DMS 273 treated with DMSO at 0.1 percent for 48 hours (cell line): ENCODE results near the gene TPMT.
"Not testable (repeated sequence)": the region's sequence is repeated elsewhere in the genome, so short reads cannot be mapped to it uniquely, and the experiment has no call there.

ENCODE experiments used
- DNase-seq: peaks from one replicate; lab custom pipeline; 2025; lab: John Stamatoyannopoulos, UW

TPMT gene

DNA sequence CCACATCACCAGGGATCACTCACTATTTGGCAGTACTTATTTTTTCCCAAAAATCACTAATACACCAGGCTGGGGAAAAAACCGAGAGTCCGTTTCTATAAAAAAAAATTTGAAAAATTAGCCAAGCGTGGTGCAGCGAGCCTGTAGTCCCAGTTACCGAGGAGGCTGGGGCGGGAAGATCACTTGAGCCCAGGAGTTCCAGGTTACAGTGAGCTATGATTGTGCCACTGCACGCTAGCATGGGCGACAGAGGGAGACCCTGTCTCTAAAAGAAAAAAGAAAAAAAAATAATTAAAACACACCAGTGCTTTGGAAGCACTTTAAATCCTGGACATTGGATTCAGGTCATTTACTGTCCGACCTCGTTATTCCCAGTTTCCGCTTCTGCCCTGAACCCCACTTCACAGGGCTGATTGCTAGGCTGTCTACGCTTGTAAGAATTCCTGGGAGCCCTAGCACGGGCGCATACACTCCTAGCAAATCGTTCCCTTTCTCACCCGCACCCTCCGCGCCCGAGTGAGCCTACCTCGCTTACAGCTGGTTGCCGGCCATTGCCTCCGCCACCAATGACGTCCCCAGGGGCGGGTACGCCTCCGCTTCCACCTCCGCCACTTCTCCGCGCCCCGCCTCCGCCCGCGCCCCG lies at the start of gene TPMT:
TSS of gene TPMT (minus strand) at position 571 of the 643 bp plus-strand sequence. CDS start 5,950 bp downstream, outside the sequence.
- DNase-seq: no peak

DNA sequence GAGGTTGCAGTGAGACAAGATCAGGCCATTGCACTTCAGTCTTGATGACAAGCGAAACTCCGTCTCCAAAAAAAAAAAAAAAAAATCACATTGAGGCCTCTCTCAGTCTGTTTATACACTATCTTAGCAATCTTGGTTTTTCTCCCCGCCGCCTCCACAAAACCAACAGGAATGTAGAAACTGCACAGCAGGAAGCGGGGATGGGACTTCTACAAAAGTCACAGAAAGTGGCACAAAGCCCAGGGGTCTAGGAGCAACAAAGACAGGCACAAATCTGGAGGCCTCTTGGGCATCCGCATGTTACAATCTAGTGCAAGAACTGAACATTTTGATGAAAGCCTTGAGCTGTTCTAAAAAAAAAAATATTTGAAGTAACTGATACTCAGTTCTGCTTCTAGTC lies 48.9 kb upstream of the TPMT start:
- no peak for DNase-seq

DNA sequence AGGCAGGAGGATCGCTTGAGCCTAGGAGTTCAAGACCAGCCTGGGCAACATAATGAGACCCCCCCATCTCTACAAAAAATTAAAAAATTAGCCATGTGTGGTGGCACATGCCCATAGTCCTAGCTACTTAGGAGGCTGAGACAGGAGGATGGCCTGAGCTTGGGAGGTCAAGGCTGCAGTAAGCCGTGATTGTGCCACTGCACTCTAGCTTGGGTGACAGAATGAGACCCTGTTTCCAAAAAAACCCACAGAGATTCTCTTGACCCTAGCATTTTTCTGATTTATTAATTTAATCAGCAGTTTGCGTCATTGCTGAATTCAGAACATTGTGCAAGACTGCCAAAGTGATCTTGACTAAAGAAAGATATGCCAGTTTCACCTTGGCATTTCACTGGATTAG lies 37.1 kb upstream of the TPMT start:
- DNase-seq: no peak

DNA sequence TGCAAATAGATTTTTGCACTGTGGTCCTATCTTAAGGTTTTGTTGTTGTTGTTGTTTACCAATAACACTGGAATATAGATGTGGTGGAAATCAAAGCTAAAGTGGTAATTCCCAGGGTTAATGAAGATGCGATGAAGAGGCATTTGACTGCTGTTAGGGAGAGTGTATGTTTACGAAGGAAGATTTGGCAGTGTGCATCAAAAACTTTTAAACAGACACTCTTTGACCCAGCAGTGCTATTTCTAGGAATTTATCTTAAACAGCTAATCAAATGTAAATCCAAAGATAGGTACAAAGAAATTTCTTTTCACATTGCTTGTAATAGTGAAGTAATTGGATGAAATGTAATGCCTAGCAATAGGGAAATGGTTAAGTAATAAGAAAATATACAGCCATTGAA lies 34.3 kb upstream of the TPMT start:
- no peak for DNase-seq

DNA sequence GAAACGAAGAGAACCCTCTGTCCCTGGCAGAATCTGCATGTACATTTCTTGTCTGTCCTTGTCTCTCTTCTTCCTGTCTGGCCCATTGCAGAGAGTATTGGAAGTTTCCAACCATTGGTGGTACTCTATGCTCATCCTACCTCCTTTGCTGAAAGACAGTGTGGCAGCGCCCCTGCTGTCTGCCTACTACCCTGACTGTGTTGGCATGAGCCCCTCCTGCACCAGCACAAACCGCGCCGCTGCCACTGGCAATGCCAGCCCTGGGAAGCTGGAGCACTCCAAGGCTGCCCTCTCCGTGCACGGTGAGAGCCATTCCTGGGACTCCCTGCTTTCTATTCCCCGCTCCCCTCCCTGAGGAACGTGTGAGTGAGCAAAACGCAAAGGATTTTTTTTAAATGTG lies 32.8 kb upstream of the TPMT start:
- DNase-seq: no peak

DNA sequence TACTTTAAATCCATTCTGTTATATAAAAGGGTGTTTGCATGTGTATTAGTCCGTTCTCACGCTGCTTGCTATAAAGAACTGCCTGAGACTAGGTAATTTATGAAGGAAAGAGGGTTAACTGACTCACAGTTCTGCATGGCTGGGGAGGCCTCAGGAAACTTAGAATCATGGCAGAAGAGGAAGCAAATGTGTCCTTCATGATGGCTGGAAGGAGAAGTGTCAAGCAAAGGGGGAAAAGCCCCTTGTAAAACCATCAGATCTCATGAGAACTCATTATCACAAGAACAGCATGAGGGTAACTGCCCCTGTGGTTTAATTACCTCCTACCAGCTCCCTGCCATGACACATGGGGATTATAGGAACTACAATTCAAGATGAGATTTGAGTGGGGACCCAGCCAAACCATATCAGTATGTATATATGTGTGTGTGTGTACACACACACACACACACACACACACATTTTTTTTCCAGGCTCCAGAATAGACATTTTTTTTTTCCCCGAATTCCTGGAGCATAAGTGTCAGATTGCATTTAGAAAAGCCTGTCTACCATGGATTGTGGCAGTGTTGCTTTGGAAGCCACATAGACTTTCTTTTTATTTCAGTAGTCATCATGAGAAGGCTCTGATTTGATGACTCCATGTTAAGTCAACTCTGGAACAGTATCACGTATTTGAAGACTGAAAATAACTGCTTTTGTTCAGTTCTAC lies 31.8 kb upstream of the TPMT start:
- no peak for DNase-seq

DNA sequence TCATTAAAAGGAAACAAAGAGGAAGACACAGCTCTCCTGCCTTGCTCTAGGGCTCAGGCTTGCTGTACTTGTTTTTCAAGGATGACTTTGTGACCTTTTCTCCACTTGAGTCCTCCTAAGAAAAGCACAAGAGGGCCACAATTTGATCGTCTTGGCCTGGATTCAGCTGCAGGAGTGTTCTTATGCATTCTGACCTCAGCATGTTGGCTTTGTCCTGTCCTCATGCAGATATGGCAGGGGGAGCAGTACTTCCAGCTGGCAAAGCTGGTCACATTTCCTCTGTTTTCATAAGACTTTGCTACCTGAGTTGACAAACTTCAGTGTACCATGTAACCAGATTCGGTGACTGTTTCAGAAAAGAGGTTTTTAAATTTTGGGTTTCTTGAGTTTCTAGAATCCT lies 31.2 kb upstream of the TPMT start:
- DNase-seq: no peak

DNA sequence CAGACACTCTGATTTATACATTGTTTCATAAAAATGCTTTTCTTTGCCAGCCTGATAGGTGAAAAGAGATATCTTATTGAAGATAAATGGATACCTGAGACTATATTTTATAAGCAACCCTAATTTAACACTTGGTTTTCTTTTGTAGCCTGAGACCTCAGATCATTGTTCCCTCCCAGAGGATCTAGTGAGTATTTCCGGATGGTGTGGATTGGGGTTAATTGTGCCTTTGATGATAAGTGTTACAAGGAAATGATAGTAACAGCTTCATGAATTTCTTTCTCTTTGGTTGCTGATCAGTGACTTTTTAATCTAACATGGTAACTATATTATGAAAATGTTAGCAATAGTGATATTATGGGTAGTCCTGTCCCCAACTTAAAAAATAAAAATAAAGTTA lies 30.7 kb upstream of the TPMT start:
- no peak for DNase-seq

DNA sequence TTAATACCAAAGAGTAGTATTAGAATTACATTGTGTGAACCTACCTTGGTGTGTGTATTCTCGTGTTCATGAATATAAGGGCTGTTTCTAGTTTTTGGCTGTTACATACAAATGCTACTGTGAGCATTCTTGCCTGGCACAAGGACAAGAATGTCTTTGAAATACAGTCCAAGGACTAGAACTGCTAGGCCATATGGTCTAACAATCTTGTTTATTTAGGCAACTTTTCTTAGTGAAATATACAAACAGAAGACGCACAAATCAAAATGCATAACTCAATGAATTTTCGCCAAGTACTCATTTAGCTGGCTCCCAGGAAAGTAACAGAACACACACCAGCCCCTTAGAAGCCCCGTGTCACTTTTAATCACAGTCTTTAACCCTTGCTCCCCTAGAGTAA lies 28.9 kb upstream of the TPMT start:
- no peak for DNase-seq

DNA sequence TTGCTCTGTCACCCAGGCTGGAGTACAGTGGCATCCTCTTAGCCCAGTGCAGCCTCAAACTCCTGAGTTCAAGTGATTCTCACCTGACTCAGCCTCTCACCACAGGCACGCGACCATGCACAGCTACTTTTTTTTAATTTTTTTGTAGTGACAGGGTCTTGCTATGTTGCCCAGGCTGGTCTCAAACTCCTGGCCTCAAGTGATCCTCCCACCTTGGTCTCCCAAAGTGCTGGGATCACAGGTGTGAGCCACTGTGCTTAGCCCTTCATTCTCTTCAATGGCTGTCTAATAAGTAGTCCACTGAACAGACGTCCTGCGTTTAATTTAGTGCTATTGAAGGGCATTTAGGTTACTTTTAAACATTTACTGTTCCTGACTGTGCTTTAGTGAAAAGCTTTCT lies 27.7 kb upstream of the TPMT start:
- DNase-seq: no peak

DNA sequence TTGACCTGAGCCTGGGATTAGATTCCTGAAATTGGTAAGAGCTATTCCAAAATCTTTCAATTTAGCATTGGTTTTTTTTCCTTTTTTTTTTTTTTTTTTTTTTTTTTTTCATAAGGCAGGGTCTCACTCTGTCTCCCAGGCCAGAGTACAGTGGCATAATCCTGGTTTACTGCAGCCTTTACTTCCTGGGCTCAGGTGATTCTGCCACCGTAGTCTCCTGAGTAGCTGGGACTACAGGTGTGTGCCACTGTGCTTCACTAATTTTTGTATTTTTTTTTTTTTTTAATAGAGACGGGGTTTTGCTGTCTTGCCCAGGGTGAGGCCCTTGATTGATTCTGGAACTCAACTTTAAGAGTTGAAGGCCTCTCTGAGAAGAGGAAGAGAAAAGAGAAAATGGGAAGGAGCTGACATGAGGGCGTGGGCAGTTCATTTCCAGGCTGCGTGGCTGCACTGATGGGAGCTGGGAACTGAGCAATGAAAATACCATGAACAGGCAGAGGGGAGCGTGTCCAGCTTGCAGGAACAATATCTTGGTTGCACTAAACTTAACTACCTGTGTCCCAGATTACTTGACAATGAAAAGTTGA lies 25.0 kb upstream of the TPMT start:
- no peak for DNase-seq

DNA sequence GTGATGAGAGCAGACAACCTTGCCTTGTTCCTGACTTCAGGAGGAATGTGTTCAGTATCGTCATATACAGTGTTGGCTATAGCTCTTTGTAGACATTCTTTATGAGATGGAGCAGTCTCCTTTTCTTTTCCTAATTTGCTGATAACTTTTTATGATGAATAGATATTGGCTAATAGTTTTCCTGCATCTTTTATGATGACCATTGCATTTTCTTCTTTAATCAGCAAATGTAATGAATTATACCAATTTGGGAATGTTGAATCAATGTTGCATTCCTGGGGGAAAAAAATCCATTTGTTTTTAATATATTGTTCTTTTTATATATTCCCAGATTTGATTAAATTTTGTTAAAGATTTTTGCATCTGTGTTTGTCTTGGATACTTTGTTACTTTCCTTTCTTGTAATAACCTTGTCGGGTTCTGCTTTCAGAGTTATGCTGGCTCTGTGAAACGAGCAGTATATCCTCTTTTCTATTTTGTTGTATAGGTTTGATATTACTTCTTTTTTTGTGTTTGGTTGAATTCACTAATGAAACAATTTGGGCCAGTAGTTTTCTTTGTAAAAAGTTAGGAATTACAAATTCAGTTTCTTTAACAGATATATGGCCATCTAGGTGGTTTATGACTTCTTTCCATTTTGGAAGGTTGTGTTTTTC lies 24.2 kb upstream of the TPMT start:
- no peak for DNase-seq

DNA sequence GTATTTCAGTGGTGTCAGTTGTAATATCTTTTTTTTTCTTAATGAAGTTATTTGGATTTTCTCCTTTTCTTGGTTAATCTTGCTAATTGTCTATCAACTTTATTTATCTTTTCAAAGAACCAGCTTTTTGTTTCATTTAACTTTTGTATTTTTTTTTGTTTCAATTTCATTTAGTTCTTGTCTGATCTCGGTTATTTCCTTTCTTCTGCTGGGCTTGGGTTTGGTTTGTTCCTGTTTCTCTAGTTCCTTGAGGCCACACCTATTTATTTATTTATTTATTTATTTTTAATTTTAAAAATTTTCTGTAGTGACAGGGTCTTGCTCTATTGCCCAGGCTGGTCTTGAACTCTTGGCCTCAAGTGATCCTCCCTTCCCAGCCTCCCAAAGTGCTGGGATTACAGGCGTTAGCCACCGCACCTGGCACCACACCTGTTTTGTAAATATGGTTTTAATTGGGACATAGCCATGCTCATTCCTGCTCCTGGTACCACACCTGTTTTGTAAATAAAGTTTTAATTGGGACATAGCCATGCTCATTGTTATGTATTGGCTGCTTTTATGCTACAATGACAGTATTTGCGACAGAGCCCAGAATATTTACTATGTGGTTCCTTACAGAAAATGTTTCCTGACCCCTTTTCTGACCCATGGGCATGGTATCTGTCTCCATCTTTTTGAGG lies 22.5 kb upstream of the TPMT start:
- DNase-seq: no peak

DNA sequence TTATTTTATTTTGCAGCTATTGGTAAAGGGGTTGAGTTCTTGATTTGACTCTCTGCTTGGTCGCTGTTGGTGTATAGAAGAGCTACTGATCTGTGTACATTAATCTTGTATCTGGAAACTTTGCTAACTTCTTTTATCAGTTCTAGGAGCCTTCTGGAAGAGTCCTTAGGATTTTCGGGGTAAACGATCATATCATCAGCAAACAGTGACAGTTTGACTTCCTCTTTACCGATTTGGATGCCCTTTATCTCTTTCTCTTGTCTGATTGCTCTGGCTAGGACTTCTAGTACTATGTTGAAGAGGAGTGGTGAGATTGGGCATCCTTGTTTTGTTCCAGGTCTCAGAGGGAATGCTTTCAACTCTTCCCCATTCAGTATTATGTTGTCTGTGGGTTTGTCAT lies 21.3 kb upstream of the TPMT start:
- DNase-seq: not testable (repeated sequence)

DNA sequence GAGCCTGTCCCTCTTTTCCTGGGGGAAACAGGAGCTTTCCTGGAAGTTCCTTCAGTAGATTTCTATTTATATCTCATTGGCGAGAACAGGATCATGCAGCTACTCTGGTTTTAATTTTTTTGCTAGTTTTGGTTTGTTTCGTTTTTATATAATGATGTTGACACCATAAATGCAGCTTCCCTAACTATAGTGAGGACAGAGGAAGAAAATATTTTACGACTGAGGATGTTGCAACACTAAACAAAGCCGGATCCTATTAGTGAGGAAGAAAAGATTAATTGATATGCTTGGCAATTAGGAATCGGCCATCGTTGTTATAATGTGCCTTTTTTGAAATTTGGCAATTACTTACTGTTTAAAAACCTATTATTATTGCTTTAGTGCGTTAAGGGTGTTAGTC lies 17.0 kb upstream of the TPMT start:
- no peak for DNase-seq

DNA sequence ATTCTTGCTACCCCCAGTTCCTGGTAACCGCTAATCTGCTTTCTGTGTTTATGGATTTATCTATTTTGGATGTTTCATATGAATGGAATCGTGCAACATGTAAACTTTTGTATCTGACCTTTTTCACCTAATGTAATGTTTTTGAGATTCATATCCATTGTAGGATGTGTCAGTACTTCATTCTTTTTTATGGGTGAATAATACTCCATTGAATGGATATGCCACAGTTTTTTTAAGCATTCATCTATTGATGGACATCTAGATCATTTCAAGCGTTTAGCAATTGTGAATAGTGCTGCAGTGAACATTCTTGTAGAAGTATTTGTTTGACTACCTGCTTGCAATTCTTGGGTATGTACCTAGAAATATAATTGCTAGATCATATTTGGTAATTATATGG lies 13.4 kb upstream of the TPMT start:
- no peak for DNase-seq

DNA sequence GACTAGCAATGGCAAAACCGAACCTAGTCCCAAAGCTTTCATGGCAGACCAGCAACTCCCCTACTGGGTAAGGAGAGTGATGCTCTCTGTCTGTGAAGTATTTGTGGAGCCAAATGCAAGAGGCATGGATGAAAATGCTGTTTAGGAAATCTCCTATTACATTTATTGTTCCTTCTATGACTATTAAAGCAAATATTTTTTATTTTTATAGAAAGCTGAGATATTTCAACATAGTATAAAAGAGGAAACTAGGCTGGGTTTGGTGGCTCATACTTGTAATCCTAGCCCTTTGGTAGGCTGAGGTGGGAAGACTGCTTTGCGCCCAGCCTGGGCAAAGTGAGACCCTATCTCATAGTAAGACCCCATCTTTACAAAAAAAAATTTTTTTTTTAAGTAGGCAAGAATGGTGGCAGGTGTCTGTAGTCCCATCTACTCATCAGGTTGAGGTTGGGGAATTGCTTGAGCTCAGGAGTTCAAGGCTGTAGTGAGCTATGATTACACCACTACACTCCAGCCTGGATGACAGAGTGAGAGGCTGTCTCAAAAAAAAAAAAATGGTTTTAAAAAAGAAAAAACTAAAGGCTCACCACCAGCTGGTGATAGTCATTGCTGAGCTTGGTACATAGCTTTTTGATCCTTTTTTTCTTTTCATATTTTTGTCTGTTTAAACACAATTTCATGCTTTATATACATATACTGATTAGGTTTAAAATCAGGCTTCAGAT lies 11.6 kb upstream of the TPMT start:
- DNase-seq: no peak

DNA sequence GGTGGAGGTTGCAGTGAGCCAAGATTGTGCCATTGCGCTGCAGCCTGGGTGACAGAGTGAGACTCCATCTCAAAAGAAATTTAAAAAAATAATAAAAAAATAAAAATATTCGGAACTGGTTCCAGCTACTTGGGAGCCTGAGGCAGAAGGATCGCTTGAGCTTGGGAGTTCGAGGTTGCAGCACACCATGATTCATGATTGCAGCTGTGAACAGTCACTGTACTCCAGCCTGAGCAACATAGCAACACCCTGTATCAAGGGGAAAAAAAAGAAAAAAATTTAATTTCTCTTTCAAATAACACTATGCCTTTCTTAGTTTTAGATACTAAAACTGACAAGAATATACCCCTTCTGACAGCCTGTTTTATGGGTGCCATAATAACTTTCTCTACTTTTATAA lies 10.9 kb upstream of the TPMT start:
- no peak for DNase-seq

DNA sequence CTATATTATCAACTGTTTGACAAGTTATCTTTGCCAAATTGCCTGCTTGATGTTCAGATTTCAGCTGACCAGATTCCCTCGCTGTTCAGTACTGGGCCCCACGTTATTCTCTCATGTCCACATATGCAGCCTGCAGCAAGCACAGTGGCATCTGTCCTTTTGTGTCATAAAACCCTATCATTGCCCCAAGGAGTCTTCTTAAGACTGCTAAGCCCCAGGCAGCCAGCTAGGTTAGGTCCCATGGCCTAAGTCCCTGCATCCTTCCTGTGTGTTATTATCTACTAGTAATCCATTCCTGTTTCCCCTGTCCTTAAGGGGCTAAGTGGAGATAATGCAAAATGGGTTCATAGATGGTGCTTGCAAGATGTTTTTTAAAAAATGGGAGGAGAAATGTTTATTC lies 7.5 kb upstream of the TPMT start:
- DNase-seq: no peak

DNA sequence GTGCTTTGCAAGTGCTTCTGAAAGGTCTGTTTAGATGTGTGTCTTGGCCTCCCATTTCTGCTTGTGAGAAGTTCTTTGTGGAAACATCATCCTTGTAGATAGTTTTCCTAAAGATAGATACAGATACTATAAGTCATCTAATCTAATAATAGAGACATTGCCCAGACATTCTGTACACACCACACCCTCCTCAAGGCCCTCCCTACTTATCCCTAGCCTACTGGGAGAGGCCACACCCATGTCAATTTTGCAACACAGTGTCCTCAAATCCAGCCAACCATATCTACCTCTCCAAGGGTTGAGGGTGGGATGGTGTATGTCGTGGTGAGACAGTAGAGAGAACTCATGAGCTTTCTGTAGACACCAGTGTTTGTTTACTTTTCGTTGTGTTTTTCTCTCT lies 6.6 kb upstream of the TPMT start:
- DNase-seq: no peak

DNA sequence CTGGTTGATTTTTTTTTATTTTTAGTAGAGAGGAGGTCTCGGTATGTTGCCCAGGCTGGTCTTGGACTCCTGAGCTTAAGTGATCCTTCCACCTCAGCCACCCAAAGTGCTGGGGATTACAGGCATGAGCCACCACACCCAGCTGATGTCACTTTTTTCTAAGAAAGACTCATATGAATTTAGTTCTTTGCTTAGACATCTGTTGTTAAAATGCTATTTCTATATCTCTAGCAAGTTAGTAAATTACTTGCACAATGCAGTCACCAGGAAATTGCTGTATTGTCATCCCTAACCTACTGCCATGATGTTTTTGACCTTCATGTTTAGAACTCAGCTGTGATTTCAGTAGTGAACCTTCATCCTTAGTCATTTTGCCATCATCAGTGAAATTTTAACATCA lies 6.0 kb upstream of the TPMT start:
- no peak for DNase-seq

DNA sequence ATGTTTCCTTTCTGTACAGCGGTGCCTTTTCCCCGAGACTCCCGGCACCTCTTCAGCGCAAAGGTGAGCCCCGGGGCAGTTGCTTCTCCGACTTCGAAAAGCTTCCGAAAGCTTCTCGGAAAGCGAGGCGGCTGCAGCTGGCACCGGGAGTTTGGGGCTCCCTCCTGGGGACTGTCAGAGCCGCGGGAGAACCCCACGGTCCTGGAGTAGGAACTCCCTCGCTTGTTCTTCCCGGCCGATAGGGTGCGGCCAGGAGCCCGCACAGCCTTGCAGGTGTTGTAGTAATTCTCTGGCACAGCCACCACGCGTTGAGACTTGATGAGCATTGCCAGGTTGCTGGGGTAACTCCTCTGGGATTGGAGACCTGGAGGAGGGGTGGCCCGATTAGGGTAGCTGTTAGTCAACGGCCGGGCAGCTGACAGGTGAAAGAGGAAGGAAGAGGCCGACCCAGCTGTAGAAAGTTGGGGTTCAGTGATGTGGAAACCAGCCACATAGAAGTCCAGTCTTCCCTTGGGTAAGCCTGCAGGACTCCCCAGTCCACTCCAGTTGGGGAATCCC lies 1.1 kb upstream of the TPMT start:
- DNase-seq: peak; percentile 44
